ENCODE results near the gene NEMF. TPM values are rescaled to one million over a fixed set of nuclear protein-coding genes. Genes with fewer than 3 reads are reported as not detected.
"Not testable (repeated sequence)": the region's sequence is repeated elsewhere in the genome, so short reads cannot be mapped to it uniquely, and the experiment has no call there.

Gene NEMF
- polyA plus RNA-seq, 3 donors = 77.1 to 91.4 (median 83.2) TPM

GRCh38 chr14:49858383-49858782 is 5.8 kb upstream of the NEMF start:
- no peak for DNase-seq (ENCODE audit: extremely low read depth in 1 of 11, low read depth in 9 of 11, low spot score in 4 of 11)

- DNase-seq (ENCODE audit: extremely low read depth in 1 of 11, low read depth in 9 of 11, low spot score in 4 of 11) = no peak
Measured at GRCh38 chr14:49857427-49858003, 4.9 kb upstream of the NEMF start.

- DNase-seq (ENCODE audit: extremely low read depth in 1 of 11, low read depth in 9 of 11, low spot score in 4 of 11) = peak in 8 of 11 donors; percentile 54 to 78 (median 68)
Measured at GRCh38 chr14:49853572-49854375, 1.2 kb upstream of the NEMF start.

GRCh38 chr14:49853158-49853477 is 530 bp upstream of the NEMF start:
- DNase-seq (ENCODE audit: extremely low read depth in 1 of 11, low read depth in 9 of 11, low spot score in 4 of 11) = no peak

- no peak for DNase-seq (ENCODE audit: extremely low read depth in 1 of 11, low read depth in 9 of 11, low spot score in 4 of 11)
Measured at GRCh38 chr14:49851813-49852212, 775 bp downstream of the NEMF start.

- DNase-seq (ENCODE audit: extremely low read depth in 1 of 11, low read depth in 9 of 11, low spot score in 4 of 11) = no peak
Measured at GRCh38 chr14:49849213-49849847, 3.3 kb downstream of the NEMF start.

- no peak for DNase-seq (ENCODE audit: extremely low read depth in 1 of 11, low read depth in 9 of 11, low spot score in 4 of 11)
Measured at GRCh38 chr14:49828640-49829039, 23.9 kb downstream of the NEMF start.

GRCh38 chr14:49820176-49820575 is 32.4 kb downstream of the NEMF start:
- no peak for DNase-seq (ENCODE audit: extremely low read depth in 1 of 11, low read depth in 9 of 11, low spot score in 4 of 11)

- no peak for DNase-seq (ENCODE audit: extremely low read depth in 1 of 11, low read depth in 9 of 11, low spot score in 4 of 11)
Measured at GRCh38 chr14:49816844-49817243, 35.7 kb downstream of the NEMF start.

- not testable (repeated sequence) for DNase-seq (ENCODE audit: extremely low read depth in 1 of 11, low read depth in 9 of 11, low spot score in 4 of 11)
Measured at GRCh38 chr14:49816118-49816517, 36.5 kb downstream of the NEMF start.

GRCh38 chr14:49808780-49809179 is 43.8 kb downstream of the NEMF start:
- DNase-seq (ENCODE audit: extremely low read depth in 1 of 11, low read depth in 9 of 11, low spot score in 4 of 11) = no peak

- no peak for DNase-seq (ENCODE audit: extremely low read depth in 1 of 11, low read depth in 9 of 11, low spot score in 4 of 11)
Measured at GRCh38 chr14:49796025-49796424, 56.6 kb downstream of the NEMF start.

- DNase-seq (ENCODE audit: extremely low read depth in 1 of 11, low read depth in 9 of 11, low spot score in 4 of 11) = no peak
Measured at GRCh38 chr14:49792618-49793017, 60.0 kb downstream of the NEMF start.

GRCh38 chr14:49786315-49786714 is 66.3 kb downstream of the NEMF start:
- no peak for DNase-seq (ENCODE audit: extremely low read depth in 1 of 11, low read depth in 9 of 11, low spot score in 4 of 11)

- no peak for DNase-seq (ENCODE audit: extremely low read depth in 1 of 11, low read depth in 9 of 11, low spot score in 4 of 11)
Measured at GRCh38 chr14:49783394-49784014, 69.1 kb downstream of the NEMF start.

- not testable (repeated sequence) for DNase-seq (ENCODE audit: extremely low read depth in 1 of 11, low read depth in 9 of 11, low spot score in 4 of 11)
Measured at GRCh38 chr14:49781040-49781439, 71.5 kb downstream of the NEMF start.

GRCh38 chr14:49778421-49778820 is 74.2 kb downstream of the NEMF start:
- no peak for DNase-seq (ENCODE audit: extremely low read depth in 1 of 11, low read depth in 9 of 11, low spot score in 4 of 11)

- DNase-seq (ENCODE audit: extremely low read depth in 1 of 11, low read depth in 9 of 11, low spot score in 4 of 11) = no peak
Measured at GRCh38 chr14:49774106-49774505, 78.5 kb downstream of the NEMF start.

GRCh38 chr14:49771691-49772090 is 80.9 kb downstream of the NEMF start:
- not testable (repeated sequence) for DNase-seq (ENCODE audit: extremely low read depth in 1 of 11, low read depth in 9 of 11, low spot score in 4 of 11)

- peak in 5 of 11 donors; percentile 12 to 72 (median 31) for DNase-seq (ENCODE audit: extremely low read depth in 1 of 11, low read depth in 9 of 11, low spot score in 4 of 11)
Measured at GRCh38 chr14:49770212-49770817, 82.3 kb downstream of the NEMF start.

Measured in renal cortex interstitium (tissue), 11 donors.